Caco-2 (cell line): ENCODE results near the gene GABBR1. TPM values are rescaled to one million over a fixed set of nuclear protein-coding genes. Genes with fewer than 3 reads are reported as not detected.

ENCODE experiments used
- BruUV-seq: library from RNA; stranded (reverse); fragments of 400-500 nt; replicated peaks from 2 replicates; lab custom pipeline; 2021; lab: Mats Ljungman, UMichigan
- CTCF ChIA-PET: fragments of 300-600 bp; sonication (Branson Sonifier 250); formaldehyde crosslinking; loops from one replicate; lab custom pipeline; 2022; ENCODE audit warnings: antibody characterized with exemption; lab: Charles Lee
- POLR2A ChIA-PET: fragments of 300-600 bp; sonication (Branson Sonifier 250); formaldehyde crosslinking; loops from one replicate; lab custom pipeline; 2022; ENCODE audit warnings: antibody characterized with exemption; lab: Charles Lee
- DNase-seq, 2 experiments: peaks; one replicate each; pipeline versions ENCODE4 v3.0.0 to v3.0.0-alpha.2; 2020 to 2022
- H3K27me3 ChIP-seq: replicated peaks from 2 replicates; pipeline ENCODE4 v1.6.0; 2011; ENCODE audit warnings: low read length; ENCODE audit not compliant: control insufficient read depth, insufficient read depth
- H3K36me3 ChIP-seq: 2 replicates; pipeline ENCODE4 v1.5.1; 2011; ENCODE audit warnings: low read length; ENCODE audit not compliant: control insufficient read depth, insufficient read depth
- H3K4me1 ChIP-seq: fragments of 250-450 bp; sonication (Bioruptor Pico); 2 replicates; pipeline ENCODE4 v1.5.1; 2020; ENCODE audit warnings: mild to moderate bottlenecking
- H3K4me3 ChIP-seq: 2 replicates; pipeline ENCODE4 v1.5.1; 2011; ENCODE audit warnings: low read depth, mild to moderate bottlenecking, control low read depth, low read length
- H3K9me3 ChIP-seq: fragments of 250-450 bp; sonication (Bioruptor Pico); 2 replicates; pipeline ENCODE4 v1.5.1; 2020; ENCODE audit warnings: mild to moderate bottlenecking, moderate library complexity
- H3K27ac Mint-ChIP-seq: one replicate; pipeline ENCODE4 v1.8.0; 2022; ENCODE audit warnings: mixed read lengths; ENCODE audit not compliant: unreplicated experiment
- H3K27me3 Mint-ChIP-seq: one replicate; pipeline ENCODE4 v1.8.0; 2022; ENCODE audit warnings: mixed read lengths; ENCODE audit not compliant: insufficient read depth, unreplicated experiment
- H3K36me3 Mint-ChIP-seq: one replicate; pipeline ENCODE4 v1.8.0; 2022; ENCODE audit warnings: mild to moderate bottlenecking, mixed read lengths; ENCODE audit not compliant: insufficient read depth, unreplicated experiment
- H3K4me1 Mint-ChIP-seq: one replicate; pipeline ENCODE4 v1.8.0; 2022; ENCODE audit warnings: low read depth, mixed read lengths; ENCODE audit not compliant: unreplicated experiment
- H3K4me3 Mint-ChIP-seq: one replicate; pipeline ENCODE4 v1.8.0; 2022; ENCODE audit warnings: mild to moderate bottlenecking, moderate library complexity, mixed read lengths; ENCODE audit not compliant: unreplicated experiment
- H3K9me3 Mint-ChIP-seq: one replicate; pipeline ENCODE4 v1.8.0; 2022; ENCODE audit warnings: mixed read lengths; ENCODE audit not compliant: unreplicated experiment
- CTCF ChIP-seq, 2 experiments: fragments of 200-600 bp in 1 of 2; IDR thresholded peaks; 1 replicate in 1 of 2; 2 replicates in 1 of 2; pipeline versions ENCODE4 v1.5.1 to v1.8.0; 2011 to 2022; ENCODE audit warnings: antibody characterized with exemption in 1 of 2, control low read depth in 1 of 2, inconsistent platforms in 1 of 2, low read depth in 1 of 2, low read length in 1 of 2, mild to moderate bottlenecking in 1 of 2, moderate library complexity in 1 of 2; ENCODE audit not compliant: insufficient read depth in 1 of 2, severe bottlenecking in 1 of 2, unreplicated experiment in 1 of 2
- intact Hi-C: fragments of 100-400 bp; cut with micrococcal nuclease; formaldehyde crosslinking; loops from one replicate; pipeline ENCODE4 v1.10.0; 2022; ENCODE audit not compliant: unreplicated experiment
- total RNA-seq: library from RNA; stranded (reverse); gene quantifications from 2 replicates; pipeline ENCODE4 v1.2.3, GENCODE V29; 2022

Gene GABBR1
- total RNA-seq, 1 experiment from 2014 or later = 3.3 TPM

- Mint-ChIP-seq H3K4me1 (no peaks in the 10 kb centered on the region), H3K9me3 (no peaks in the 10 kb centered on the region), H3K27me3 (peaks cover 14% of the 10 kb centered on the region), H3K4me3 (no peak overlapping the region), H3K36me3 (no peaks in the 10 kb centered on the region), H3K27ac (no peak overlapping the region)
- ChIA-PET CTCF (no interaction called here), POLR2A (no interaction called here)
- TF ChIP-seq CTCF (IDR thresholded peaks at IDR 0.05; ENCODE audit: insufficient read depth in 1 of 2, low read depth in 1 of 2, low read length in 1 of 2, severe bottlenecking in 1 of 2, unreplicated experiment in 1 of 2) = no peak
- BruUV-seq = no TSS peak
- no peaks in the 10 kb centered on the region for H3K27me3 ChIP-seq
- H3K4me1 ChIP-seq = no peaks in the 10 kb centered on the region
- no peaks in the 10 kb centered on the region for H3K9me3 ChIP-seq
- H3K4me3 ChIP-seq = no peak overlapping the region
- intact Hi-C loops = no loop called here
- H3K36me3 ChIP-seq = no peaks in the 10 kb centered on the region
- no peak for DNase-seq
Measured at GRCh38 chr6:29567541-29567940, 65.4 kb downstream of the GABBR1 start.

GRCh38 chr6:29566856-29567255, 66.1 kb downstream of the GABBR1 start:
- intact Hi-C loops = no loop called here
- TF ChIP-seq CTCF (IDR thresholded peaks at IDR 0.05; ENCODE audit: insufficient read depth in 1 of 2, low read depth in 1 of 2, low read length in 1 of 2, severe bottlenecking in 1 of 2, unreplicated experiment in 1 of 2) = no peak
- no TSS peak for BruUV-seq
- Histone ChIP-seq H3K27me3 (no peaks in the 10 kb centered on the region), H3K9me3 (no peaks in the 10 kb centered on the region), H3K4me1 (no peaks in the 10 kb centered on the region), H3K4me3 (no peak overlapping the region), H3K36me3 (no peaks in the 10 kb centered on the region)
- POLR2A ChIA-PET = no interaction called here
- H3K27me3 Mint-ChIP-seq = peaks cover 11% of the 10 kb centered on the region
- H3K36me3 Mint-ChIP-seq = no peaks in the 10 kb centered on the region
- peaks cover 5% of the 10 kb centered on the region for H3K9me3 Mint-ChIP-seq
- no peak for DNase-seq
- no peaks in the 10 kb centered on the region for H3K4me1 Mint-ChIP-seq
- no peak overlapping the region for H3K4me3 Mint-ChIP-seq
- CTCF ChIA-PET = no interaction called here
- no peak overlapping the region for H3K27ac Mint-ChIP-seq

- H3K9me3 ChIP-seq = no peaks in the 10 kb centered on the region
- H3K36me3 ChIP-seq = no peaks in the 10 kb centered on the region
- no peak for DNase-seq
- Mint-ChIP-seq H3K4me3 (no peak overlapping the region), H3K4me1 (peaks cover 14% of the 10 kb centered on the region), H3K9me3 (peaks cover 16% of the 10 kb centered on the region), H3K27ac (no peak overlapping the region), H3K27me3 (peaks cover 7% of the 10 kb centered on the region), H3K36me3 (no peaks in the 10 kb centered on the region)
- intact Hi-C loops = no loop called here
- POLR2A ChIA-PET = no interaction called here
- no peaks in the 10 kb centered on the region for H3K27me3 ChIP-seq
- CTCF ChIA-PET = no interaction called here
- BruUV-seq = no TSS peak
- peaks cover 13% of the 10 kb centered on the region; the same call in 1 of the 2 replicates for H3K4me1 ChIP-seq
- TF ChIP-seq CTCF (IDR thresholded peaks at IDR 0.05; ENCODE audit: insufficient read depth in 1 of 2, low read depth in 1 of 2, low read length in 1 of 2, severe bottlenecking in 1 of 2, unreplicated experiment in 1 of 2) = no peak
- no peak overlapping the region for H3K4me3 ChIP-seq
Measured at GRCh38 chr6:29564875-29565274, 68.1 kb downstream of the GABBR1 start.
